GM18520 (cell line): ENCODE measurements around the gene IFI35.
"Not testable (repeated sequence)": the region's sequence is repeated elsewhere in the genome, so short reads cannot be mapped to it uniquely, and the experiment has no call there.

Source experiments
- ATAC-seq: cut with Tn5 transposase; IDR thresholded peaks from one replicate; pipeline ENCODE4 v1.9.1; 2021; ENCODE audit not compliant: unreplicated experiment

The IFI35 gene

DNA sequence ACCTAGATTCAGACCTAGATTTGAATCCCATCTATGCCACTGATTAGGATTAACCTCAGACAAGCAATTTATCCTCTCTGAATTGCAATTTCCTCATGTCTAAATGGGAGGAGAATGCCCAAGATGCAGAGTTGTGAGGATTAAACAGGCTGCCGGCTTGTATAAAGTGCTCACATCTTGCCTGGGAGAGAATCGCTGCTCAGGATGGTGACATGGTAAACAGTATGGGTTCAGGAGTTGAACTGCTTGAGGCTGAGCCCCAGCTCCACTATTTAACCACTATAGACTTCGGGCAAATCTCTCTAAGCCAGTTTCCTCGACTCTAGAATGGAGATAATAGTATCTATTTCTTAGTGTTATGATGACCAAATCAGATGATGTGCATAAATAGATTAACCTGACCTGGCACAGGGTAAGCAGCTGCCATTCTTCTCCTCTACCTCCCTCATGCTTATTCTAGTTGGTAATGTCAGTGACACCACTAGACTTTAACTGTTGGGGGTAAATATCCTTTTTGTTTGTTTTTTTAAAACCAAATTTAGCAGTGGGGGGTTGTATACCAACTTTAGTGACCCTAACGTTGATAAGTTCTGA lies 9.1 kb upstream of the IFI35 start:
- ATAC-seq: no peak

DNA sequence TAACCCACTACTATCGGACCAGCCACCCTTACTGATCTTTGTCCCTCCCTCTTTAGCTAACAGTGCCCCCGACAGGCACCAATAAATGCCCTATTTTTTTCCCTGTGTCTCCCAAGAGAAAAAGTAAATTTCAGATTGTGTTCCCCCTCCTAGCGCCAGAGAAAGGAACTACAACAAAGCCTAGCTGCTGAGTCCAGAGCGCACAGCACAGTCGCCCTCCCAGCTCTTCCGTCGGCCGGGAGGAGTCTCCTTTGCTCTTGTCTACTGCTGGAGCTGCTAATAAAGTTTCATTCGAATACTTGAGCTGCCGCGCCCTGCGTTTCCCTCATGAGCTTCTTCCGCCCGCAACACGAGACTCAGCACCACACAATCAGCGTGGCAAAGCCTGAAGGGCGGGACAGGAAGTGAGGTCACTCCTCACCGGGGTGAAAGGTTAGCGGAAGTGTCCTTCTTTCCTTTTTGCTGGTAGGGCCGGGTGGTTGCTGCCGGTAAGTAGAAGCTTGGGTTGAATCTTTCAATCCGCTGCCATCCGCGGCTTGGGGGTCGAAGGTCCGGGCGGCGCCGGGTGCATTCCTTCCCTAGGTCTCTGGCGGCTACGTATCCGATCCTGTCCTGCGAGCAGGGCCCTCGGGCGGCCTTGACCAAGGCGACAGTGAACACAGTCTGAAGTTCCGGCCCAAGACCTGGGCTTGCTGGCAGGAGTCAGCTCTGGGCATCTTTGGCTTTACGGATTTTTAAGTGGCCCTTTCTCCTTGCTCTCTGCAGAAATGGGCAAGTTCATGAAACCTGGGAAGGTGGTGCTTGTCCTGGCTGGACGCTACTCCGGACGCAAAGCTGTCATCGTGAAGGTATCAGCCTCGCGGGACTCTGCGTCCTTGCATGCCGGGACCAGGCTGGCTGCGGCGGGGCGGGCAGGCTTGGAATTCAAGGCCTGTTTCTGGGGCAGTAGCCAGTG lies 8.3 kb upstream of the IFI35 start, which contains the start of gene RPL27:
Gene RPL27, plus strand, starts transcription at position 436 of the 955 bp plus-strand sequence. Its CDS starts 332 bp downstream, at position 768.
- peak; percentile 96 for ATAC-seq

- ATAC-seq: no peak
These were observed 7.5 kb upstream of the IFI35 start for GRCh38 chr17:42999003-42999525.

- not testable (repeated sequence) for ATAC-seq
These were observed 5.7 kb upstream of the IFI35 start for GRCh38 chr17:43000894-43001293.

DNA sequence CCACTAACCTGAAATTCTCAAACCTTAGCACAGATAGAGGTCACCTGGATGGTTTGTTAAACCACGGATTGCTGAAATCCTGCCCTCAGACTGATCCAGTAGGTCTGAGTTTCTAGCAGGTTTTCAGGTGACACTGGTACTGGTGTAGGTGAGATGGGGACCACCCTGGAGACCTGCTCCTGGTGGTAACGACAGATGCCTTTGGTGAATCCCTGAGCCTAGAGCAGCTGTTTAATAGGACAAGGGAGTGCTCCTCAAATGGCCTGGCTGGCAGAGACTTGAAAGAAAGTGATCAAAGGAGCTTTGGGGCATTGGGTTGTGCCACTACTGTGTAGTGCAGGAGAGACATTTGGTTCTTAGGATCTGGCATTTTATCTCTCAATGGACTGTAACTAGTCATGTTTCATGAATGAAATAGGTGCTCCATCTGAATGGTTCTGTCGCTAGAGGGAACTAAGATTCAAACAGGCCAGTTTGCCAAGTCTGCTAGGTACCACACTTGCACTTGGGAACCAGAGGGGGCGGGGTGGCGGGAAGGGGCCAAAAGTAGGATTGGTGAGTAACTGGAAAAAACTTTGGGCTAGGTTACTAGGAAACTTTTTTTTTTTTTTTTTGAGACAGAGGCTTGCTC lies 2.9 kb upstream of the IFI35 start:
- no peak for ATAC-seq

DNA sequence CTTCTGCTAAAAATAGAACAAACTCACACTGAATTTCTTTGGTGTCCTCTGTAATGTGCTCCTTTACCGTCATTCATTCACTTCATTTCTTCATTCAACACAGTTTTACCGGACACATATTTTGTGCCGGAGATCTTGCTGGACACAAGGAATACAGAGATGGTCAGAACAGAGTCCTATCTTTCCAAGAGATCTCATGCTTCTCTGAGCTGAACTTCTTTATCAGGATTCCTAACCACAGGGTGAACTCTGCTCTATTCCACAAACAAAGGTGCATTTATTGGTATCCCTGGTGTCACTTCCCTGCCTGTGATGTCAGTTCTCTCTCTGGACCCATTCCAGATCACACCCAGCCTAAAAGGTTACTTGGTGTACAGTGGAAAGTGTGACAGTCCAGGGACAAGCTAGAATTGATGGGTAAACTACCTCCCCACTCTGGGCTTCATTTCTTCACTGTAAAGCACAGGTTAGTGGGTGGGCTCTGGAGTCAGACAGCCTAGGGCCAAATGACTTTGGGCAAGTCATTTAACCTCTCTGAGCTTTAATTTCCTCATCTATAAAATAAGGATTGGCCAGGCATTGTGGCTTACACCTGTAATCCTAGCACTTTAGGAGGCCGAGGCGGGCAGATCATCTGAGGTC lies 4.2 kb downstream of the IFI35 start:
- ATAC-seq: no peak

DNA sequence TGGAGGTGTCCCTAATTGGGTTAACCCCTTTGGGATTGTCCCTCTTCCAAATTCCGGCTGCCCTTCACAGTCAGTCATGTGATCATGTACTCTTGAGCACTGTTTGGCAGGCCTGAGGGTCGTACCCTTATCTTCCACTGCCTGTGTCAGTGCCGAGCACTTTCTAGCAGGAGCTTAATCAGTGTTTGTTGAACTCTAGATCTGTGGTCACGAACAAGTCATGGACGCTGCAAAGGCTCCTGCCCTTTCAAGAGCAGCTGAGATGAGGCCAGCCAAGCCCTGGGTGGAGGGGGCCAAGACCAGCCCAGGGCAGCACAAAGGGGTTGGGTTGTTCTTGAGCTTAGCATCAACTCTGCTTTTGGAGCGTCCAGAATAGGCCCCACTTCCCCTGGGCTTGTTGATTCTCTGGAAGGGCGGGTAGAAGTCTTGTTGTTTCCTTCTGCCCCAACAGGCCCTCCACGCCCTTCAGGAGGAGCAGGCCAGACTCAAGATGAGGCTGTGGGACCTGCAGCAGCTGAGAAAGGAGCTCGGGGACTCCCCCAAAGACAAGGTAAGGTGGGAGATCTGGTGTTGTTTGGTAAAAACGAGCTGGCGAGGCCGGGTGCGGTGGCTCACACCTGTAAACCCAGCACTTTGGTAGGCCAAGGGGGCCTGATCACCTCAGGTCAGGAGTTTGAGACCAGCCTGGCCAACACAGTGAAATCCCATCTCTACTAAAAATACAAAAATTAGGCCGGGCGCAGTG lies 5.3 kb downstream of the IFI35 start:
- ATAC-seq: no peak

- no peak for ATAC-seq
These were observed 6.7 kb downstream of the IFI35 start for GRCh38 chr17:43013296-43013695.

DNA sequence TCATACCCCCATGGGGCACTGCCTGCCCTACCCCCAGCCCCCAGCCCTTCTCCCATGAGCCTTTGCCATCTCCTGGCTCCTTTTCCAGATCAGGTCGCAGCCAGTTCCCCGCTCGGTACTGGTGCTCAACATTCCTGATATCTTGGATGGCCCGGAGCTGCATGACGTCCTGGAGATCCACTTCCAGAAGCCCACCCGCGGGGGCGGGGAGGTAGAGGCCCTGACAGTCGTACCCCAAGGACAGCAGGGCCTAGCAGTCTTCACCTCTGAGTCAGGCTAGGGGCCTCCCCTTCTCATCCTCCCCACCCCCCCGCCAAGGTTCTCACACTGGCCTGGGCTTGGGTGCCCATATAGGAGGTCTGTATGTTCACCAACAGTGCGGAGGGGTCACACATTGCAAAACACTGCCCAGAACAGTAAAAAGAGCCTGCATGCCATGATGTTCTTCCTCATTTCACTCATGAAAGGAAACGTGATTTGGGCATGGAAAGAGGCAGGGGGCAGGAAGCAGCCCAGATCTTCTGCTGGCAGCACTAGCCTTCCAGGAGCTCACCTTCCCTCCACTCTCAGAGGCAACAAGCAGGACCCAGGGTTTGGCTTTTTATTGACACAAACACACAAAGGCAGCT lies 7.5 kb downstream of the IFI35 start:
- ATAC-seq: no peak

GRCh38 chr17:43014649-43015542 lies 8.3 kb downstream of the IFI35 start:
- ATAC-seq: no peak

DNA sequence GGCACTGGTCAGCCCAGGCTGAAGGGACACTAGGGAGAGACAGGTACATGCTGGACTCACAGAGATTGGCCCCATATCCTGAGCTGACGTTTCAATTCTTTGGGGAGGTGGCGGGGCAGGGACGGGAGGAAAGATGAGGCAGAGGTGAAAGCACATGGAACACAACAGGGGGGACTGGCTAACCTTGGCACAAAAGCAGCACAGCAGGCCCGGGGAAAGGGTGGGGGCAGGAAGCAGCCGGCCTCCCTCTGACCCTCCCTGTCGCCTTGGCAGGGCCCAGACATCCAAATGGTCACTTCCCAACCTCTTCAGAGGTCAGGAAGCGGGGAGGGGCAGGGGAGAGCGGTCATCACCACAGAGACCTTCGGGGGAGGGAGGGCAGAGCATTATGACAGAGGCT lies 9.0 kb downstream of the IFI35 start:
- no peak for ATAC-seq

GRCh38 chr17:43016216-43016615 lies 9.6 kb downstream of the IFI35 start:
- ATAC-seq: no peak

DNA sequence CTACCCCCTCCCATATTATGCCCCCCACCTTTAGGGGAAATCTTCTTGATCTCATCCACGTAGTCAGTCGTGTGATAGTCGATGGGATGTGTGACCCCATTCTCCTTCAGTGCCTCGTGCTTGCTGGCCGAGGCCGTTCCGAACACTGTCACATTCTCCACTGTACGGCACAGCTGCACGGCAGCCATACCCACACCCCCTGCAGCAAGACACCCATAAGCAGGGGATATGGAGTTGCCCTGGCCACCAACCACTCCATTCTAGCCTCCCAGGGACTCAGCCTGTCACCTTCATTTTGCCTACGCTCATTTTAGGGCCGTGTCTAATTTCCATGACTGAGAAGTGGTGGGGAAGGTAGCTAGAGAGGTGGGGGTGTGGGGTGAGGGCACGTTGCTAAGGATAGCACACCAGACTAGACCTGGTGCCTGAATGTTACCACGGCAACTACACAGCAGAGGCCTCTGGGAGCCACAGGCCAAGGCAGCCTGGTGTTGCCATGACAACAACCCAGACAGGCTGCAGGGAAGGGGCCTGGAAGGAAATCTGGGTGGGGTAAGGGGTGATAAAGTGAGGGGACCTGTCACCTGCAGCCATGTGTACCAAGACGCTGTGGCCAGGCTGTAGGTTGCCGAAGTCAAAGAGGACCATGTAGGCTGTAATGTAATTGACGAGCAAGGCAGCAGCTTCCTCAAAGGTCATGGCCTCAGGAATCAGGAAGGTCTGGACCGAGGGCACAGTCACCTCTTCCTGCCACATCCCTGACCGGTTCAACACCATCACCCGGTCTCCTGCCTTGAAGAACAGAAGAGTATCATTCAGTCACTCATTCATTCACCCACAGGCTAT lies 11.6 kb downstream of the IFI35 start:
- ATAC-seq: no peak

GRCh38 chr17:43018932-43019331 lies 12.3 kb downstream of the IFI35 start:
- ATAC-seq: no peak

GRCh38 chr17:43019418-43019817 lies 12.8 kb downstream of the IFI35 start:
- ATAC-seq: no peak

- no peak for ATAC-seq
These were observed 13.5 kb downstream of the IFI35 start for GRCh38 chr17:43020030-43020621.
